Ureter (tissue), 1 donor: ENCODE results near the gene C3orf49. TPM values are rescaled to one million over a fixed set of nuclear protein-coding genes. Genes with fewer than 3 reads are reported as not detected.
A peak's percentile ranks its signal among the peaks of the same experiment; 100 is the strongest.

Experiments used
- DNase-seq: peaks from one replicate; pipeline ENCODE4 v3.0.0-alpha.2; 2020; ENCODE audit warnings: low spot score
- total RNA-seq: library from RNA; stranded (reverse); gene quantifications from one replicate; pipeline ENCODE4 v1.2.4, GENCODE V29; 2023
- donor health status: DM: yes; HTN: yes; CAD: no.

C3orf49 gene, protein sequence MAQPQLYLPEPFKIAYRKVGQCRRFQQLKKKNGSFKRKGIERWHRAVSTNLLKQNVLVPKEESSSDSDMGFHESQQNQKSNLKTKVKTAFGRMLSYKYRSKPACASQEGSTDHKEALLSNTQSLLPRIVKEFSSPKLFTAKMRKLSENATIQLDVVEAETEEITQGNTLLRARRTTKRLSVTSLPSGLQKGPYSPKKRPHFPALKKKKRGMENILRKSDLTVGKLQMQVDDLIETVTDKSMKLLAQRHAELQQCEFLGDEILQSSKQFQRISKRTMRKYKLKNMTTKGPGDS
- total RNA-seq: not detected

DNA sequence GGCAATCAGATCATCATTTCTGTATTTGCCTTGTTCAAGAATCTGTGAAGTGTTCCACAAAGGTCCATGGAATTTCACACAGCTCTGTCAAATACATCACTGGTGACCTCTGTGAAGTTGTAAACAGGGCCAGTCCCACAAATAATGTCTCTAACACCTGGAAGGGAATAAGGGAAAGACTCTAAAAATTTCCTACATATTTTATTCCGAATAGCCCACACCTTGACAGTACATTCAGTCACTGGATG, at the start of gene C3orf49:
Gene C3orf49 (plus strand): TSS at position 149 of the 248 bp plus-strand sequence. CDS start 173 bp downstream, outside the sequence.
- DNase-seq: no peak

- no peak for DNase-seq
Observed at GRCh38 chr3:63774781-63775180, 44.3 kb upstream of the C3orf49 start.

- no peak for DNase-seq
Observed at GRCh38 chr3:63779227-63779626, 39.9 kb upstream of the C3orf49 start.

DNA sequence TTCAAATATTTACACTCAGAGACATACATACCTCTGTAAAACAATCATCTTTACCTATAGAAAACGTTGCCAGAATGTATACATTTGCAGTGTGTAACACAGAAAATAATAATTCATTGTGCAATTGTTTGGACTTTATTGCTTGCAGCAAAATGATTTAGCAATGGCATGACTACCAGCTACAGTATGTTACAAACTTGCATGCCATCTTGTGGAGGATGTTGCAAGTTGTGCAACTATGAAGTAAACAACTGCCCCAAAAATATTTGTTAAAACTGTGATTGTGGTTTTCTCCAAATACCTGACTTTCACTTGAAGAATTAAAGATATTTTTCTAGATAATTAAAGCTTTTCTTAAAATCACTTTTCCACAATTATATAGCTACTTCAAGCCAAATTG, 27.1 kb upstream of the C3orf49 start:
- no peak for DNase-seq

DNA sequence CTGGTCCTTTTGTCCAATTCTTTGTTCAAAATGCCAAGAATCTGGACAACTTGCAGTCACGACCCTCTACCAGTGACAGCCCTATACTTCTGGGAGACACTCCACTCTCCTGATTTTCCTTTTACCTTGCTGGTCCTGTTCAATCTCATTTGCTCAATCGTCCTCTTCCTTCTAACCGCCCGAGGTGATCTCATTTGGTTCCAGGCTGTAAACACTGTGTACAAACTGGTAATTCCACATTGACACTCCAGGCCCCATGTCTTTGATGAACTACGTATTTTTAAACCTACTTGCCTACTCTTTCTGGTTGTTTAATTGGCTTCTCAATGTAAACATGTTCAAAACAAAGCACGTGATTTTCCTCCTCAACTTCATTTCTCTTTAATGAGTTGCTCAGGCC, 23.7 kb upstream of the C3orf49 start:
- DNase-seq: no peak

DNA sequence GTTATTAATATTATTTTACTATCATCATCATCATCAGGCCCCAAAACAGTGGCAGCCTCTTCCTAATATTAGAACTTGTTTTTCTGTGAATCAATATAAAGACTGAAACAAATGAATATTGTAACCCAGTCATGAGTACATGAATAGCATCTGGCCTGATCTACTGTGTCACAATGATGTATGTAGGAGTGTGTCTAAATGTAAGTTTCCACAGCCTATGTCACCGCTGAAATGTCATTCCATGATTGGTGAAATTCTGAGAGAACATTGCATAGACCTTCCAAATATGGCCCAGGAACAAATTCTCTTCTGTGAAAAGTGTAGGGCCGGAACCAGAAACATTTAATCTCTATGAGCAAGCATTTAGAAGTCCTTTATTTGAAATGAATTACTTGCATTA, 20.6 kb upstream of the C3orf49 start:
- no peak for DNase-seq

DNA sequence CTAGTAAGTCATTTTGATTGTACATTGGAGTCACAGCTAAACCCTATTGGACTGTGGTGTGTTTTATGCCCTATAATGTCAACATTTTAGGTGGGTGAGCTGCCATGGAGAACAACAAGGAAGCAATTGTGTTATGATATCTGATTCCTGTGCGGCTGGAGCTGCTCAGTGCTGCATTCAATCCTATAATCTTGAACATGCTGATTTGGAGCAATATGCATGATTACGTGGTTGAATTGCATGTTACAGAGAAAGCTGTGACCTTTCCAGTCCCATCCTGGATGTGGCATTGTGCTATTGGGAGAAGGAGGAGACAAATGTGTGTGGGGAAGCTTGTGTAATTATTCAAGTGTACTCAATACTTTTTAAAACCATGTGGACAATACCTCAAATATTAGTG, 20.1 kb upstream of the C3orf49 start:
- DNase-seq: no peak

DNA sequence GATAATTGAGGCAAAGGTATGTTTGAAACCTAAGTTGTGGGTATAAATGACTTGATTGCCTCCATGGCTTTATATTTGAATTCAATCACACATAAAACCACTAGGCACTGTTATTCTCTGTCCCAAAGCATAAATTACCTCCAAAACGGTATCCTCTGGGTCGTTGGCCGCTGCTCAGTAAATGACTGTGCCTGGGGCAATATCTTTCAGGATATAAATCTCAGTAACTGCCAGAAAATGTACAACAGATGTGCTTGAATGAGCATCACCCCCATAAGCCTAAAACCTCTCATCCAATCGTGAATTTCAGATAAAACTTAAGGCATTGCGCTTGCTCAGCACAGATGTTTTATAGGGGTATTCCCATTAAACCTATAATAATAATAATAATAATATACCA, 19.0 kb upstream of the C3orf49 start:
- DNase-seq: no peak

DNA sequence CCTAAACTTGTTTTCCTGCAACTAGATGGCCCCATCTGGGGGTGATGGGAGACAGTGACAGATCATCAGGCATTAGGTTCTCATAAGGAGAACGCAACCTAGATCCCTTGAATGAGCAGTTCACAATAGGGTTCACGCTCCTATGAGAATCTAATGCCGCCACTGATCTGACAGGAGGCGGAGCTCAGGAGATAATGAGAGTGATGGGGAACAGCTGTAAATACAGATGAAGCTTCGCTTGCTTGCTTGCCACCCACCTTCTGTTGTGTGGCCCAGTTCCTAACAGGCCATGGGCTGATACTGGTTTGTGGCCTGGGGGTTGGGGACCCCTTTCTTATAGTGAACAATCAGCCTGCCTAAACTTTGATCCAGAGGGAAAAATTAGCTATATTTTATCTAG, 15.2 kb upstream of the C3orf49 start:
- no peak for DNase-seq

DNA sequence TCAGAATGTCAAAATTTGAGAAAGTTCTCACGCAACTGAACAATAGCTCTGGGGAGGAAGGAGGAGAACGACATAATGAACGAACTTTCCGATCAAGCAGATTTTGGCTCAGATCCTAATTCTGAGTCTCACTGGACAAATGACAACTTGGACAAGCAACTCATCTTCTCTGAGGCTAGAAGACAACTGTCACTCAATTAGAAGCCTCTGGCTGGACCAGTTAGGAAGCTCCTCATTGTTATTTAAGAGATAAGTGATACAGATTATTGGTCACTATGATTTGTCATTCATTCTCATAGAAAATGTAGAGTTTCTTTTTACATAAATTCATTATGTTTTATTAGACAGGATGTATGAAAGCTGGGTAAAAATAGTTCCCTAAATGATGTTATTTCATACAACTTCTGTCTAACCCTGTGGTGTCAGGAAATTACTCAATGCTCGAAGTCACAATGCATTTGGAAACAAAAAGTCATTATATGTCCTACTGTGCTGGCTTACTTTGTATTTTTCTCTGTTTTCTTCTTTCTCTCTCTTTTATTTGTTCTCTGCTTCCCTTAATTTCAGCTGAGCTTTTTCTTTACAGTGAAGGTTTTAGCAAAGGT, 11.0 kb upstream of the C3orf49 start:
- DNase-seq: no peak

- DNase-seq: no peak
Observed at GRCh38 chr3:63808633-63809032, 10.5 kb upstream of the C3orf49 start.

GRCh38 chr3:63809607-63810006, 9.5 kb upstream of the C3orf49 start:
- no peak for DNase-seq

DNA sequence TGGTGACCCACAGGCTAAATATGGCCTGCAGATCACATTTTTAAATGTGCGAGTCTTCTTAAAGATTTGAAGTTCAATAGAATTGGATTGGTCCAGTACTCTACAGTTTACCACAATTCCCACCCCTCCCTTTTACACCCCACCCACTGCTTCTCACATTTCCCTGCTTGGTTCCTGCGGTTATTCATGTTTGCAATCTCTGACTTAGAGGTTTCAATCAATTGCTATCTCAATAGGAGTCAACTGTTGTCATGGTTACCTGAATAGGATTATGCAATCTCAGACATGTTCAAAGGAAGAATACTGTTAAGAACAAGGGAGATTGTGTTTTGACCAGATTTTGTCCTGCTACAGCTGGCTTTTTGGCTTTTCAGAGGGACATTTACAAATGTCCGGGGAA, 4.9 kb upstream of the C3orf49 start:
- DNase-seq: no peak

- no peak for DNase-seq
Observed at GRCh38 chr3:63817225-63817624, 1.9 kb upstream of the C3orf49 start.

GRCh38 chr3:63818282-63819150, 583 bp upstream of the C3orf49 start:
- peak; percentile 70 for DNase-seq

- DNase-seq: no peak
Observed at GRCh38 chr3:63824309-63824708, 5.2 kb downstream of the C3orf49 start.

- DNase-seq: no peak
Observed at GRCh38 chr3:63830526-63830925, 11.4 kb downstream of the C3orf49 start.

DNA sequence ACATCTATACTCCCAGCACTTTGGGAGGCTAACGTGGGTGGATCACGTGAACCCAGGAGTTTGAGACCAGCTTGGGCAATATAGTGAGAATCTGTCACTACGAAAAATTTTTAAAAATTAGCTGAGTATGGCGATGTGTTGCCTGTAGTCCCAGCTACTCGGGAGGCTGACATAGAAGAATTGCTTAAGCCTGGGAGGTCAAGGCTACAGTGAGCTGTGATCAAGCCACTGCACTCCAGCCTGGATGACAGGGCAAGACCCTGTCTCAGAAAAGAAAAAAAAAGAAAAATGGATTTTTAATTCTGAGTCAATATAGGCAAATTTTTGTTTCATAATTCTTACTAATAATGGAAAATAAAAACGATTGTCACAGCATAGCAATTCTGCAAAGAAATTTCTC, 13.3 kb downstream of the C3orf49 start:
- DNase-seq: no peak

DNA sequence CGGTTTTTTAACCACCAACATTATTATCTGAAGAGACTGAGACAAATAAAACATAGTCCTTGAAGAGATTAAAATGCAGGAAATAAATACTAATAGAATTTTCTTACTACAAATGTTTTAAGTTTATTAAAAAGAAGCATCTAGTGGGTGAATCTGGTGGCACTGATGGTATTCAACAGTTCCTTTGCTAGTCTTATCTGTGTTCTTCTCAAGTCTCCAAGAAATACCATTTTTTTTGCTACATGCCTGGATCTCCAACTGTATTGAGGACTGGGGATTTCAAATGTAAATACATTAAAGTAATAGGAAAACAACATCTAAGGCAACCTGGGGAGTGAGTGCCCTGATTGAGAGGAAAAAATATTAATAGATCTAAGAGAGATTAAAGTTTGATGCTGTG, 22.6 kb downstream of the C3orf49 start:
- no peak for DNase-seq

GRCh38 chr3:63842127-63842526, 23.0 kb downstream of the C3orf49 start:
- DNase-seq: no peak

GRCh38 chr3:63845215-63845614, 26.1 kb downstream of the C3orf49 start:
- DNase-seq: no peak

DNA sequence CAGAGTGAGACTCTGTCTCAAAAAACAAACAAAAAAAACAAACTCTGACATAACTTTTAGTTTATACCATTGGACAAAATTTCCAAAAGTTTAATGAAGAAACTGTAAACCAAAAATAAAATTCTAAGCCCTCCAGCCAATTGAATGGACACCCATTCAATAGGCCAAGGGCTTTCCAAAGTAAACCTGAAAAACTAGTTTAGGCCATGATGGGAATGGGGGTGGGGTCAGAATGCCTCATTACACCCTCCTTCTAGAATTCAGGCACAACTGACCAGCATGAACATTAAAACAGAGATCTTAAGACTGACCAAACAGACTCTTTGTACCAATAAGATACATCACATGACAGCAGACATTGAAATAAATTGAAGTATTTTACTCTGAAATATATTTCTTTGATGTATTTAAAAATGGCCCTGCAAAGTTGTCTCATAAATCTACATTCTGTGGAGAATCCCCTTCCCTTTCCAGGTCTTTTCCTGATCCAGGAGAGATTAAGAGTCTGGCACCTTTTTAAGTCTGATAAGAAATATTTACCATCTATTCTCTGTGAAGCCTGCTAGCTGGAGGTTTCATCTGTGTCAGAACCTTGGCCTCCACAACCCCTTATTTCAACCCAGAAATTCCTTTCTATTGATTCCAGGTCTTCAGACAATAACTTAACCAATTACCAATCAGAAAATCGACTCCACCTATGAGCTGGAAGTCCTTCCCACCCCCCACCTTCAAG, 28.8 kb downstream of the C3orf49 start:
- no peak for DNase-seq
